H1 (cell line): ENCODE results near the gene PTGFR.

Experiments
- BACH1 ChIP-seq: IDR thresholded peaks from 2 replicates; pipeline ENCODE4 v1.6.1; 2012; ENCODE audit warnings: low read length, improper control_type of control experiment
- MAFK ChIP-seq: IDR thresholded peaks from 2 replicates; pipeline ENCODE4 v1.6.1; 2012; ENCODE audit warnings: low read depth, mild to moderate bottlenecking, improper control_type of control experiment, low read length
- POLR2A ChIP-seq, 2 experiments: IDR thresholded peaks; 1 replicate in 1 of 2; 2 replicates in 1 of 2; pipeline ENCODE4 v1.6.1; 2011; ENCODE audit warnings: low read depth in 2 of 2, low read length in 2 of 2, mild to moderate bottlenecking in 2 of 2; ENCODE audit errors: control extremely low read depth in 1 of 2
- TEAD4 ChIP-seq: IDR thresholded peaks from 2 replicates; pipeline ENCODE4 v1.6.1; 2012; ENCODE audit warnings: low read depth, low read length, inconsistent platforms, mixed read lengths
- TF ChIP-seq, protein P1 (sequence below), 3 experiments: IDR thresholded peaks; 1 replicate in 2 of 3; 2 replicates in 1 of 3; pipeline versions ENCODE4 v1.5.1 to v1.6.1; 2011; ENCODE audit warnings: low read length in 3 of 3, mild to moderate bottlenecking in 3 of 3, inconsistent platforms in 2 of 3, low read depth in 1 of 3, moderate library complexity in 1 of 3; ENCODE audit not compliant: insufficient read depth in 1 of 3; ENCODE audit errors: control extremely low read depth in 1 of 3
- TF ChIP-seq, protein P2 (sequence below): IDR thresholded peaks from 2 replicates; pipeline ENCODE4 v1.6.1; 2011; ENCODE audit warnings: low read length, improper control_type of control experiment

DNA sequence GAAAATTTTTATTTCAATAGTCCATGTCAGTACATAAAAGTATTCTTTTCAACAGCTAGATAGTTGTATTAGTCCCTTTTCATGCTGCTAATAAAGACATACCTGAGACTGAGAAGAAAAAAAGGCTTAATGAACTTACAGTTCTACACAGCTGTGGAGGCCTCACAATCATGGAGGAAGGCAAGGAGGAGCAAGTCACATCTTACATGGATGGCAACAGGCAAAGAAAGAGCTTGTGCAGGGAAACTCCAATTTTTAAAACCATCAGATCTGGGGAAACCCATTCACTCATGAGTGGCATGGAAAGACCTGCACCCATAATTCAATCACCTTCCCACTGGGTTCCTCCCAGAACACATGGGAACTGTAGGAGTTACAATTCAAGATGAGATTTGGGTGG, 50.7 kb downstream of the PTGFR start:
- TF ChIP-seq TEAD4 (no peak), BACH1 (no peak), MAFK (no peak), POLR2A (IDR thresholded peaks at IDR 0.05; ENCODE audit: control extremely low read depth in 1 of 2, low read depth in 2 of 2, low read length in 2 of 2) (no peak)
- TF ChIP-seq, protein P1, sequence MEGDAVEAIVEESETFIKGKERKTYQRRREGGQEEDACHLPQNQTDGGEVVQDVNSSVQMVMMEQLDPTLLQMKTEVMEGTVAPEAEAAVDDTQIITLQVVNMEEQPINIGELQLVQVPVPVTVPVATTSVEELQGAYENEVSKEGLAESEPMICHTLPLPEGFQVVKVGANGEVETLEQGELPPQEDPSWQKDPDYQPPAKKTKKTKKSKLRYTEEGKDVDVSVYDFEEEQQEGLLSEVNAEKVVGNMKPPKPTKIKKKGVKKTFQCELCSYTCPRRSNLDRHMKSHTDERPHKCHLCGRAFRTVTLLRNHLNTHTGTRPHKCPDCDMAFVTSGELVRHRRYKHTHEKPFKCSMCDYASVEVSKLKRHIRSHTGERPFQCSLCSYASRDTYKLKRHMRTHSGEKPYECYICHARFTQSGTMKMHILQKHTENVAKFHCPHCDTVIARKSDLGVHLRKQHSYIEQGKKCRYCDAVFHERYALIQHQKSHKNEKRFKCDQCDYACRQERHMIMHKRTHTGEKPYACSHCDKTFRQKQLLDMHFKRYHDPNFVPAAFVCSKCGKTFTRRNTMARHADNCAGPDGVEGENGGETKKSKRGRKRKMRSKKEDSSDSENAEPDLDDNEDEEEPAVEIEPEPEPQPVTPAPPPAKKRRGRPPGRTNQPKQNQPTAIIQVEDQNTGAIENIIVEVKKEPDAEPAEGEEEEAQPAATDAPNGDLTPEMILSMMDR (IDR thresholded peaks at IDR 0.05; ENCODE audit: control extremely low read depth in 1 of 3, insufficient read depth in 1 of 3, low read depth in 1 of 3, low read length in 3 of 3) = no peak
- TF ChIP-seq, protein P2, sequence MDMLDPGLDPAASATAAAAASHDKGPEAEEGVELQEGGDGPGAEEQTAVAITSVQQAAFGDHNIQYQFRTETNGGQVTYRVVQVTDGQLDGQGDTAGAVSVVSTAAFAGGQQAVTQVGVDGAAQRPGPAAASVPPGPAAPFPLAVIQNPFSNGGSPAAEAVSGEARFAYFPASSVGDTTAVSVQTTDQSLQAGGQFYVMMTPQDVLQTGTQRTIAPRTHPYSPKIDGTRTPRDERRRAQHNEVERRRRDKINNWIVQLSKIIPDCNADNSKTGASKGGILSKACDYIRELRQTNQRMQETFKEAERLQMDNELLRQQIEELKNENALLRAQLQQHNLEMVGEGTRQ = no peak
